Motor neuron (in vitro differentiated cells): ENCODE measurements around the gene PHLDB3. TPM values are rescaled to one million over a fixed set of nuclear protein-coding genes. Genes with fewer than 3 reads are reported as not detected.
"Not testable (repeated sequence)": the region's sequence is repeated elsewhere in the genome, so short reads cannot be mapped to it uniquely, and the experiment has no call there.

Experiments
- ATAC-seq, 8 experiments: fragments of 200-7000 bp; cut with Tn5 transposase; replicated peaks in 6 of 8; 2 replicates each; pipeline ENCODE4 v1.8.0; 2021; ENCODE audit warnings: mild to moderate bottlenecking in 8 of 8, moderate library complexity in 8 of 8
- H3K27ac ChIP-seq, 2 donors: fragments of 250-450 bp; sonication (Bioruptor Pico); 2 replicates each; pipeline ENCODE4 v1.9.0; 2021; ENCODE audit warnings: antibody characterized with exemption in 2 of 2, mild to moderate bottlenecking in 2 of 2, moderate library complexity in 1 of 2
- H3K4me1 ChIP-seq, 2 donors: fragments of 250-450 bp; sonication (Bioruptor Pico); replicated peaks in 1 of 2; 2 replicates each; pipeline ENCODE4 v1.6.1; 2021; ENCODE audit warnings: antibody characterized with exemption in 2 of 2, mild to moderate bottlenecking in 2 of 2, moderate library complexity in 1 of 2
- H3K4me3 ChIP-seq, 5 donors: fragments of 250-450 bp; sonication (Bioruptor Pico); 2 replicates each; pipeline ENCODE4 v1.9.0; 2021; ENCODE audit warnings: antibody characterized with exemption in 5 of 5, mild to moderate bottlenecking in 5 of 5, moderate library complexity in 4 of 5
- WGBS, 10 experiments: fragments of 450-650 bp; shearing (Covaris generic); methylation state at CpG; one replicate each; pipeline ENCODE4 v1.0.0; 2022; 5-methylcytosine and 5-hydroxymethylcytosine counted together
- in situ Hi-C, 9 experiments: fragments of 400-800 bp; cut with MboI; loops; one replicate each; pipeline ENCODE4 v1.15.0; 2021; ENCODE audit warnings: low sequenced_read_pairs in 9 of 9, low pct_unique_long_range_greater_than_20kb in 2 of 9; ENCODE audit not compliant: unreplicated experiment in 9 of 9
- total RNA-seq, 8 experiments: library from RNA; unstranded; fragments of 300-600 nt; gene quantifications; 2 replicates each; pipeline versions ENCODE4 v1.2.3 to v1.2.4, GENCODE V29; 2022

PHLDB3 gene
- total RNA-seq, 8 experiments from 2014 or later: 3.9 to 17.7 (median 13.2) TPM

- in situ Hi-C loops: loop anchor here in 4 of 9 experiments (10.0 kb wide), 1 partner anchor 57 kb away; no protein-coding TSS in a partner anchor
- 33 to 95% (median 67%) methylated on average over 1 to 4 of the region's 4 CpGs; no CpG with 5 or more reads in 4 of the 10 experiments for WGBS, 10 experiments
- Histone ChIP-seq H3K27ac (no peak overlapping the region), H3K4me1 (no peaks in the 10 kb centered on the region), H3K4me3 (no peak overlapping the region)
- ATAC-seq: no peak
Measured at GRCh38 chr19:43457809-43458208, 46.7 kb downstream of the PHLDB3 start.

GRCh38 chr19:43455321-43456113, 49.0 kb downstream of the PHLDB3 start:
- Histone ChIP-seq H3K27ac (no peak overlapping the region), H3K4me3 (no peak overlapping the region), H3K4me1 (no peaks in the 10 kb centered on the region)
- ATAC-seq: peak in 2 of 8 experiments; percentile 34 to 38
- in situ Hi-C loops: loop anchor here in 4 of 9 experiments (10.0 kb wide), 1 partner anchor 59 kb away; no protein-coding TSS in a partner anchor
- 20 to 77% (median 47%) methylated on average over 1 to 10 of the region's 10 CpGs; no CpG with 5 or more reads in 1 of the 10 experiments for WGBS, 10 experiments

- WGBS, 10 experiments: 0 to 89% (median 50%) methylated on average over 1 to 2 of the region's 2 CpGs; no CpG with 5 or more reads in 6 of the 10 experiments
- Histone ChIP-seq H3K27ac (no peak overlapping the region), H3K4me1 (no peaks in the 10 kb centered on the region), H3K4me3 (no peak overlapping the region)
- no peak for ATAC-seq
- in situ Hi-C loops: loop anchor here in 4 of 9 experiments (10.0 kb wide), 1 partner anchor 61 kb away; no protein-coding TSS in a partner anchor
Measured at GRCh38 chr19:43454031-43454430, 50.5 kb downstream of the PHLDB3 start.

DNA sequence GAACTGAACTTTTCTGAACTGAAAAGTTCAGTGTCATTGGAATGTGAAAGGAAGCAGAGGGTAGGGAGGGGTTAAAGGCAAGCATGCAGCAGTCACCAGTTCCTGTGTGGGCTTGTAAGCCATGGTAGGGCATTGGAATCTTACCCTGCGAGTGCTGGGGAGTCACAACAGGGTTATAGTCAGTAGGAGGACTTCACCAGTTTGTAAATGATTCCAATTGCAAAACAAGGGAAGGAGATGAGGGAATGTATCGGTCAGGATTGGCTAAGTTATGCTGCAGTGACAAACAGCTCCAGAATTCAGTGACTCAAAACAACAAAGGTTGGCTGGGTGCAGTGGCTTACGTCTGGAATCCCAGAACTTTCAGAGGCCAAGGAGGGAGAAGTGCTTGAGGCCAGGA, 52.0 kb downstream of the PHLDB3 start:
- in situ Hi-C loops: loop anchor here in 4 of 9 experiments (10.0 kb wide), 1 partner anchor 62 kb away; no protein-coding TSS in a partner anchor
- WGBS, 10 experiments: 43 to 100% (median 63%) methylated on average over 1 to 2 of the region's 3 CpGs; no CpG with 5 or more reads in 4 of the 10 experiments

DNA sequence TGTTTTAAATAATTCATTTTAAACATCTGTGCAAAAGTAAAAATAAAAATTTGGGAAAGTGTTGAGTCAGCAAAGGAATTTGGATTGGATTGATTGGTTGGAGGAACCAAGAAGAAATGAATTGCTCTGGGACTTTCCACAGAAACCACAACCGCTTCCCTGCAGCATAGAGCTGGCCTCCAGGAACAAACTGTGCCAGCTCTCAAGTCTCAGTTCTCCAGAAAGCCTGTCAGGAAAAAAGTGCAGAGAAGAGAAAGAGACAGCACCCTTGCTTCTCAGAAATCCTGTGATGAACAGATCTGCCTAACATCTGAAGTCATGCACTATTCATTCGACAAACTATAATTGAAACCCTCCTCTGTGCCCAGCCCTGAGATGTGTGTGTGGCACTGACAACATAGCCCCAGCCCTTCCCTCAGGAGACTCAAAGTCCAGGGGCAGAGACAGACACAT, 54.0 kb downstream of the PHLDB3 start:
- peak in 2 of 8 experiments; percentile 60 to 70 for ATAC-seq
- H3K4me3 ChIP-seq: no peak overlapping the region
- 0 to 100% (median 60%) methylated on average over 1 of the region's 2 CpGs; no CpG with 5 or more reads in 5 of the 10 experiments for WGBS, 10 experiments
- H3K27ac ChIP-seq: no peak overlapping the region
- no peaks in the 10 kb centered on the region for H3K4me1 ChIP-seq
- in situ Hi-C loops: loop anchor here in 4 of 9 experiments (10.0 kb wide), 1 partner anchor 64 kb away; no protein-coding TSS in a partner anchor

More for the DNA sequence above, 52.0 kb downstream of the PHLDB3 start:
- H3K4me1 ChIP-seq: no peaks in the 10 kb centered on the region
- H3K27ac ChIP-seq: no peak overlapping the region
- ATAC-seq: no peak
- no peak overlapping the region for H3K4me3 ChIP-seq

- in situ Hi-C loops: loop anchor here in 5 of 9 experiments (5.0 to 25.0 kb wide), 4 partner anchors 67 to 340 kb away; partner anchors contain the start of genes ETHE1 (in 1 of the 5) and KCNN4 (in 1 of the 5)
- no peak overlapping the region for H3K4me3 ChIP-seq
- no peak for ATAC-seq
- no peaks in the 10 kb centered on the region for H3K4me1 ChIP-seq
- no peak overlapping the region for H3K27ac ChIP-seq
- 80 to 100% (median 100%) methylated on average over 1 to 7 of the region's 9 CpGs; no CpG with 5 or more reads in 4 of the 10 experiments for WGBS, 10 experiments
Measured at GRCh38 chr19:43447655-43448054, 56.9 kb downstream of the PHLDB3 start.

DNA sequence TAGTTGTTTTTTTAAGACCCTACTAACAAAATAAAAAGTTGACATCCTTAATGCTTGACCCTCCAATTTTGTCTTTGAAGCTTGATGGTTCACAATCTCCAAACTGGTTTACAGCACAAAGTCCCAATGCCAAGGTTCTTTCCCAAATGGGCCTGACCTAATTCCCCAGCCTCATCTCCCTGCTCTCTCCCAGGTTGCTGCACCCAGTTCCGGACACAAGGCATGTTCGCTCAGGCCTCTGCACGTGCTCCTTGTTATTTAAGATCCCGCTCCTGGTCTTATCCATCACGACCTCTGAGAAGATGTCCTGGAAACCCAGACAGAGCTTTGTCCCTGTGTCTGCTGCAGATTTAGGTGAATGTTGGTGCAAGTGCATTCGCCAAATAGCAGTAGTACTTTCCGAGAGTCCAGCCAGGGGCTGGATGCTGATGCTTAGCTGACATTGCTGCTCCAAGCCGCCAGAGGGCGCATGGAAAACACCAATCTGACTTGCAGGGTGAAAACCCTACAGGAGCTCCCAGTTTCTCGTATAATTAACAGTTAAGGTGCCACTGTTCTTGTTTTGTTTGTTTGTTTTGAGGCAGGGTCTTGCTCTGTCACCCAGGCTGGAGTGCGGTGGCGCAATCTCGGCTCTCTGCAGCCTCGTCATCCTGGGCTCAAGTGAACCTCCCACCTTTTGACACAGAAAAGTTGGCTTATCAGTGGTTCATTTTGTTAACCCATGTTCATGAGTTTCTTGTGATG, 57.6 kb downstream of the PHLDB3 start:
- in situ Hi-C loops: loop anchor here in 5 of 9 experiments (5.0 to 25.0 kb wide), 4 partner anchors 68 to 340 kb away; partner anchors contain the start of genes ETHE1 (in 1 of the 5) and KCNN4 (in 1 of the 5)
- H3K4me3 ChIP-seq: no peak overlapping the region
- ATAC-seq: peak; percentile 80 to 94 (median 86)
- H3K4me1 ChIP-seq: no peaks in the 10 kb centered on the region
- no peak overlapping the region for H3K27ac ChIP-seq
- 0 to 83% (median 35%) methylated on average over 1 to 12 of the region's 14 CpGs; no CpG with 5 or more reads in 2 of the 10 experiments for WGBS, 10 experiments

DNA sequence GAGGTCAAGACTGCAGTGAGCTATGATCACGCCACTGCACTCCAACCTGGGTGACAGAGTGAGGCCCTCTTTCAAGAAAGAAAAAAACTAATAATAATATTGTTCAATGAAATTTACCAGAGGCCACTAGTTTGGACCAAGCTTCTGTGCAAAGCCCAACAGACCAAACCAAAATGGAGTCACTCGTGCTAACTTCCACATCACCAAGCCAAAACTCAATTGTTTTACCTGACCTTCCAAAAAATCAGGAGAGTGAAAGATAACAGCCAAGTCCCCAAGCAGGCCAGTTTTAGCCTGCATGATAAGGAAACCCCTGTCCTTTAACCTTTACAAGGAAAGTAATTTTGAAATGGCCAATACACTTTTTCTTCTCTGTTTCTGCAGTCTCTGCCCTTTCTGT, 59.1 kb downstream of the PHLDB3 start:
- 64 to 100% (median 94%) methylated on average over 1 to 2 of the region's 2 CpGs; no CpG with 5 or more reads in 3 of the 10 experiments for WGBS, 10 experiments
- Histone ChIP-seq H3K4me3 (no peak overlapping the region), H3K4me1 (no peaks in the 10 kb centered on the region), H3K27ac (no peak overlapping the region)
- no peak for ATAC-seq
- in situ Hi-C loops: loop anchor here in 5 of 9 experiments (5.0 to 25.0 kb wide), 4 partner anchors 69 to 342 kb away; partner anchors contain the start of genes ETHE1 (in 1 of the 5) and KCNN4 (in 1 of the 5)

GRCh38 chr19:43444531-43445287, 59.8 kb downstream of the PHLDB3 start:
- no peak for ATAC-seq
- no peaks in the 10 kb centered on the region for H3K4me1 ChIP-seq
- H3K27ac ChIP-seq: no peak overlapping the region
- in situ Hi-C loops: loop anchor here in 5 of 9 experiments (5.0 to 25.0 kb wide), 4 partner anchors 70 to 343 kb away; partner anchors contain the start of genes ETHE1 (in 1 of the 5) and KCNN4 (in 1 of the 5)
- WGBS, 10 experiments: 84 to 100% (median 95%) methylated on average over 1 to 9 of the region's 15 CpGs; no CpG with 5 or more reads in 4 of the 10 experiments
- H3K4me3 ChIP-seq: no peak overlapping the region

GRCh38 chr19:43444091-43444490, 60.5 kb downstream of the PHLDB3 start:
- H3K4me3 ChIP-seq, ATAC-seq, H3K4me1 ChIP-seq, H3K27ac ChIP-seq: not testable (repeated sequence)
- in situ Hi-C loops: loop anchor here in 4 of 9 experiments (10.0 to 25.0 kb wide), 3 partner anchors 71 to 343 kb away; partner anchors contain the start of genes ETHE1 (in 1 of the 4) and KCNN4 (in 1 of the 4)
- 69 to 100% (median 96%) methylated on average over 1 to 9 of the region's 9 CpGs; no CpG with 5 or more reads in 1 of the 10 experiments for WGBS, 10 experiments

DNA sequence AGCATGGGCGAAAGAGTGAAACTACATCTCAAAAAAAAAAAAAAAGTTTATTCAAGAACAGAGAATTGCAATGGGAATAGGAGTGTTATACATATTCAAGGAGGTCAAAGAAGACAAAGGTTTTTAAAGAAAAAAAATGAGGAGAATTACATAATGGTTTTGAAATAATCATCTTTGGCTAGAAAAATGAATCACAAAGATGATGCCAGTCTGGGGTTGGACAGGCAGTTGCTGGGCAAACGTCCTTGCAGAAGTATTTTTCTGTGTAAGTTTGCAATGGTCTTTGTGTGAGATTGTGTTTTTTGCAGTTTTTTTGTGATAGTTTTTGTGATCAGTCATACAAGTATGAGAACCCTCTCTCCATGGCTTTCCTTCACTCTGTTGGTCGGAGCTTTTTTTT, 62.8 kb downstream of the PHLDB3 start:
- no peak overlapping the region for H3K27ac ChIP-seq
- no peak overlapping the region for H3K4me3 ChIP-seq
- H3K4me1 ChIP-seq: no peaks in the 10 kb centered on the region
- no peak for ATAC-seq
- in situ Hi-C loops: loop anchor here in 4 of 9 experiments (10.0 to 25.0 kb wide), 3 partner anchors 73 to 346 kb away; partner anchors contain the start of genes ETHE1 (in 1 of the 4) and KCNN4 (in 1 of the 4)
- WGBS, 10 experiments: 18 to 80% (median 40%) methylated on average over 1 to 3 of the region's 3 CpGs; no CpG with 5 or more reads in 1 of the 10 experiments
